OCI-LY1 (cell line): ENCODE results near the gene COMP.

Source experiments
- H2AFZ ChIP-seq: fragments of 200-600 bp; sonication (generic), shearing (Covaris generic); 2 replicates; pipeline ENCODE4 v1.6.0; 2014; ENCODE audit warnings: antibody characterized with exemption, mild to moderate bottlenecking, low read length
- H3F3A ChIP-seq: fragments of 200-600 bp; sonication (generic), shearing (Covaris generic); 2 replicates; pipeline ENCODE4 v1.6.0; 2014; ENCODE audit warnings: mild to moderate bottlenecking, antibody characterized with exemption, low read length, moderate library complexity; ENCODE audit not compliant: insufficient read depth
- H3K27ac ChIP-seq: fragments of 200-600 bp; sonication (generic); 2 replicates; pipeline ENCODE4 v1.5.1; 2014; ENCODE audit warnings: low read length, mixed run types, mild to moderate bottlenecking, low read depth; ENCODE audit not compliant: poor library complexity, severe bottlenecking
- H3K27me3 ChIP-seq: fragments of 200-600 bp; sonication (generic); 2 replicates; pipeline ENCODE4 v1.6.0; 2014; ENCODE audit warnings: antibody characterized with exemption, mild to moderate bottlenecking, low read length, moderate library complexity; ENCODE audit not compliant: insufficient read depth
- H3K36me3 ChIP-seq: fragments of 200-600 bp; sonication (generic); 2 replicates; pipeline ENCODE4 v1.6.1; 2014; ENCODE audit warnings: mild to moderate bottlenecking, antibody characterized with exemption, low read length, moderate library complexity, mixed read lengths; ENCODE audit not compliant: insufficient read depth
- H3K4me1 ChIP-seq: fragments of 200-600 bp; sonication (generic); 2 replicates; pipeline ENCODE4 v1.5.1; 2014; ENCODE audit warnings: mild to moderate bottlenecking, low read length, moderate library complexity; ENCODE audit not compliant: insufficient read depth, severe bottlenecking
- H3K4me2 ChIP-seq: fragments of 200-600 bp; sonication (generic), shearing (Covaris generic); 2 replicates; pipeline ENCODE4 v1.6.1; 2014; ENCODE audit warnings: low read length
- H3K4me3 ChIP-seq: fragments of 200-600 bp; sonication (generic); 2 replicates; pipeline ENCODE4 v1.5.1; 2014; ENCODE audit warnings: low read length, low read depth, mild to moderate bottlenecking, mixed read lengths; ENCODE audit not compliant: poor library complexity, severe bottlenecking
- H3K79me2 ChIP-seq: fragments of 200-600 bp; shearing (Covaris generic); 2 replicates; pipeline ENCODE4 v1.6.1; 2016; ENCODE audit warnings: mixed run types, low read length, mixed read lengths; ENCODE audit not compliant: insufficient read depth
- H3K9ac ChIP-seq: fragments of 200-600 bp; sonication (generic), shearing (Covaris generic); 2 replicates; pipeline ENCODE4 v1.6.1; 2014; ENCODE audit warnings: mild to moderate bottlenecking, low read length, mixed read lengths
- H3K9me2 ChIP-seq: fragments of 200-600 bp; sonication (generic), shearing (Covaris generic); 2 replicates; pipeline ENCODE4 v1.6.1; 2014; ENCODE audit warnings: low read depth, mild to moderate bottlenecking, low read length, mixed read lengths
- H3K9me3 ChIP-seq: fragments of 200-600 bp; shearing (Covaris generic); 2 replicates; pipeline ENCODE4 v1.6.1; 2014; ENCODE audit warnings: low read length, mixed read lengths
- H4K20me1 ChIP-seq: fragments of 200-600 bp; sonication (generic), shearing (Covaris generic); 2 replicates; pipeline ENCODE4 v1.6.0; 2016; ENCODE audit warnings: mild to moderate bottlenecking, low read length; ENCODE audit not compliant: insufficient read depth
- CTCF ChIP-seq: fragments of 200-600 bp; sonication (generic), shearing (Covaris generic); IDR thresholded peaks from 2 replicates; pipeline ENCODE4 v1.5.1; 2017; ENCODE audit warnings: mild to moderate bottlenecking, antibody characterized with exemption, low read length, moderate library complexity, mixed read lengths
- EZH2 ChIP-seq: fragments of 200-600 bp; sonication (generic), shearing (Covaris generic); IDR thresholded peaks from 2 replicates; pipeline ENCODE4 v1.8.0; 2017; ENCODE audit warnings: borderline replicate concordance, mixed run types, mild to moderate bottlenecking, antibody characterized with exemption, low read length, moderate library complexity, mixed read lengths

COMP gene

GRCh38 chr19:18741124-18742121 lies 49.7 kb downstream of the COMP start:
- H3K79me2 ChIP-seq, result no peaks in the 10 kb centered on the region
- no peak overlapping the region for H3K4me2 ChIP-seq
- H3K9ac ChIP-seq, result no peak overlapping the region
- no peak overlapping the region for H3K4me3 ChIP-seq
- no peak for TF ChIP-seq CTCF
- no peak for TF ChIP-seq EZH2
- H3K9me3 ChIP-seq, result no peaks in the 10 kb centered on the region
- no peaks in the 10 kb centered on the region for H4K20me1 ChIP-seq
- no peak overlapping the region for H2AFZ ChIP-seq
- H3K4me1 ChIP-seq, result no peaks in the 10 kb centered on the region
- no peaks in the 10 kb centered on the region for H3K27me3 ChIP-seq
- no peak overlapping the region for H3K27ac ChIP-seq
- H3F3A ChIP-seq, result no peaks in the 10 kb centered on the region
- no peaks in the 10 kb centered on the region for H3K9me2 ChIP-seq
- H3K36me3 ChIP-seq, result no peaks in the 10 kb centered on the region

GRCh38 chr19:18738961-18739690 lies 52.0 kb downstream of the COMP start:
- Histone ChIP-seq H3F3A (no peaks in the 10 kb centered on the region), H2AFZ (no peak overlapping the region), H3K4me2 (no peak overlapping the region), H4K20me1 (no peaks in the 10 kb centered on the region), H3K9me3 (no peaks in the 10 kb centered on the region), H3K4me3 (no peak overlapping the region), H3K36me3 (no peaks in the 10 kb centered on the region), H3K79me2 (no peaks in the 10 kb centered on the region), H3K4me1 (no peaks in the 10 kb centered on the region), H3K9ac (no peak overlapping the region), H3K9me2 (no peaks in the 10 kb centered on the region), H3K27ac (no peak overlapping the region), H3K27me3 (0 out of 2 replicates have a peak, but pooled peaks cover 3% of the 10 kb centered on the region)
- TF ChIP-seq EZH2 (no peak), CTCF (no peak)

- Histone ChIP-seq H4K20me1 (no peaks in the 10 kb centered on the region), H3K9me3 (no peaks in the 10 kb centered on the region), H3K9ac (no peak overlapping the region), H3K36me3 (no peaks in the 10 kb centered on the region), H2AFZ (no peak overlapping the region), H3K9me2 (no peaks in the 10 kb centered on the region), H3K27ac (no peak overlapping the region), H3K27me3 (0 out of 2 replicates have a peak, but pooled peaks cover 3% of the 10 kb centered on the region), H3K79me2 (no peaks in the 10 kb centered on the region), H3K4me2 (no peak overlapping the region), H3K4me1 (no peaks in the 10 kb centered on the region), H3K4me3 (no peak overlapping the region), H3F3A (no peaks in the 10 kb centered on the region)
- TF ChIP-seq EZH2 (no peak), CTCF (no peak)
These were observed 53.2 kb downstream of the COMP start for GRCh38 chr19:18737954-18738351.
